ENCODE data around the gene ZC3H13. TPM values are rescaled to one million over a fixed set of nuclear protein-coding genes. Genes with fewer than 3 reads are reported as not detected.

Gene ZC3H13
- polyA plus RNA-seq, 1 donor from 2014 or later = 19.5 TPM

DNA sequence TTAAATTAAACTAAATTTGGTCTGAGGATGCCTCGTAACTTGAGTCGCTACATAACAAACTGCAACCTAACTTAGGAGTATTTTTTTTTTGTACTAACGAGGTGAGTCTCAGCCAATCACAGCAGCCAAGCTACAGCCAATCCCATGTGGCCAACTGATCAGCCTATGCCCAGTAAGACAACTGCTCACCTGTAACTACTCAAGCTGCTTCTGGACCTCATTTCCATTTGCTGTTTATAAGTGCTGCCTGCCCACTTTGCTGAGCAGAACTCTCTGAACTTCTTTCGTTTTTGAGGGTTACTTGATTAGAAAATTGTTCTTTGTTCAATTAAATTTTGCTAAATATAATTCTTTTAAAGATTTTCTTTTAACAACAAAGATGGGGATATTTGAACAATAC lies 48.5 kb upstream of the ZC3H13 start:
- no peak overlapping the region for H3K27ac ChIP-seq (ENCODE audit: low read length)
- TF ChIP-seq, protein P1, sequence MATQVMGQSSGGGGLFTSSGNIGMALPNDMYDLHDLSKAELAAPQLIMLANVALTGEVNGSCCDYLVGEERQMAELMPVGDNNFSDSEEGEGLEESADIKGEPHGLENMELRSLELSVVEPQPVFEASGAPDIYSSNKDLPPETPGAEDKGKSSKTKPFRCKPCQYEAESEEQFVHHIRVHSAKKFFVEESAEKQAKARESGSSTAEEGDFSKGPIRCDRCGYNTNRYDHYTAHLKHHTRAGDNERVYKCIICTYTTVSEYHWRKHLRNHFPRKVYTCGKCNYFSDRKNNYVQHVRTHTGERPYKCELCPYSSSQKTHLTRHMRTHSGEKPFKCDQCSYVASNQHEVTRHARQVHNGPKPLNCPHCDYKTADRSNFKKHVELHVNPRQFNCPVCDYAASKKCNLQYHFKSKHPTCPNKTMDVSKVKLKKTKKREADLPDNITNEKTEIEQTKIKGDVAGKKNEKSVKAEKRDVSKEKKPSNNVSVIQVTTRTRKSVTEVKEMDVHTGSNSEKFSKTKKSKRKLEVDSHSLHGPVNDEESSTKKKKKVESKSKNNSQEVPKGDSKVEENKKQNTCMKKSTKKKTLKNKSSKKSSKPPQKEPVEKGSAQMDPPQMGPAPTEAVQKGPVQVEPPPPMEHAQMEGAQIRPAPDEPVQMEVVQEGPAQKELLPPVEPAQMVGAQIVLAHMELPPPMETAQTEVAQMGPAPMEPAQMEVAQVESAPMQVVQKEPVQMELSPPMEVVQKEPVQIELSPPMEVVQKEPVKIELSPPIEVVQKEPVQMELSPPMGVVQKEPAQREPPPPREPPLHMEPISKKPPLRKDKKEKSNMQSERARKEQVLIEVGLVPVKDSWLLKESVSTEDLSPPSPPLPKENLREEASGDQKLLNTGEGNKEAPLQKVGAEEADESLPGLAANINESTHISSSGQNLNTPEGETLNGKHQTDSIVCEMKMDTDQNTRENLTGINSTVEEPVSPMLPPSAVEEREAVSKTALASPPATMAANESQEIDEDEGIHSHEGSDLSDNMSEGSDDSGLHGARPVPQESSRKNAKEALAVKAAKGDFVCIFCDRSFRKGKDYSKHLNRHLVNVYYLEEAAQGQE (IDR thresholded peaks at IDR 0.05; ENCODE audit: borderline replicate concordance) = no peak
- TF ChIP-seq, protein P2, sequence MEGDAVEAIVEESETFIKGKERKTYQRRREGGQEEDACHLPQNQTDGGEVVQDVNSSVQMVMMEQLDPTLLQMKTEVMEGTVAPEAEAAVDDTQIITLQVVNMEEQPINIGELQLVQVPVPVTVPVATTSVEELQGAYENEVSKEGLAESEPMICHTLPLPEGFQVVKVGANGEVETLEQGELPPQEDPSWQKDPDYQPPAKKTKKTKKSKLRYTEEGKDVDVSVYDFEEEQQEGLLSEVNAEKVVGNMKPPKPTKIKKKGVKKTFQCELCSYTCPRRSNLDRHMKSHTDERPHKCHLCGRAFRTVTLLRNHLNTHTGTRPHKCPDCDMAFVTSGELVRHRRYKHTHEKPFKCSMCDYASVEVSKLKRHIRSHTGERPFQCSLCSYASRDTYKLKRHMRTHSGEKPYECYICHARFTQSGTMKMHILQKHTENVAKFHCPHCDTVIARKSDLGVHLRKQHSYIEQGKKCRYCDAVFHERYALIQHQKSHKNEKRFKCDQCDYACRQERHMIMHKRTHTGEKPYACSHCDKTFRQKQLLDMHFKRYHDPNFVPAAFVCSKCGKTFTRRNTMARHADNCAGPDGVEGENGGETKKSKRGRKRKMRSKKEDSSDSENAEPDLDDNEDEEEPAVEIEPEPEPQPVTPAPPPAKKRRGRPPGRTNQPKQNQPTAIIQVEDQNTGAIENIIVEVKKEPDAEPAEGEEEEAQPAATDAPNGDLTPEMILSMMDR (IDR thresholded peaks at IDR 0.05; ENCODE audit: poor library complexity, severe bottlenecking) = no peak
- H3K9me2 ChIP-seq (ENCODE audit: insufficient read depth, low read length) = no peaks in the 10 kb centered on the region

DNA sequence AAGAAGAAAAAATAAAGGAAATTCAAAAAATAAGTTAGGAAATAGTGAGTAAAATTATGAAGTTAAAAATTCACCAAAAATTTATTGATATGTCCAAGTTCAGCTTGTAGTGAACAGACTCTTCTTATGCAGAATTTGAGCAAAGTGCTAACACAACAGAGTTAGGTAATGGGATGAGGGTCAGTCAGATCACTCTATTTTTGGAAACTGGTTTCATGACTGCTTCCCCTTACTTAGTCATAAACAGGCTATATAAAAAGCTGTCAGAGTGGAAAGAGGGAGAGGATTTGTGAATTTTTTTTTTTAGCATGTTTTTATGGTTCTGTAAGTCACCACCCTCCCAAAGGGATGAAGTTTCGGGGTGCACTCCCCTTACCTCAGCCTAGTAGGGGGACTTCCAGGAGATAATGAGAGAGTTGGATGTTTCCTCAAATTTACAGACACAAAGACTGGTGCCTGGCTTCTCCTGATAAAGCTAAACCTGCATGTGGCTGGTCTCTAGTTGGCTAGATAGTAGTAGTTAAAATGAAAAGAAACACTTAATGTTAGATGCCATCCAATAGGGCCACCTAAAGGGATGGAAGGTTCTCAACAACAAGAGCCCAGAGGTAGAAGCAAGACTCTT lies 47.8 kb upstream of the ZC3H13 start:
- Histone ChIP-seq H3K36me3 (ENCODE audit: insufficient read depth, low read length) (no peaks in the 10 kb centered on the region), H4K20me1 (ENCODE audit: insufficient read depth) (no peaks in the 10 kb centered on the region), H3K27ac (ENCODE audit: low read length) (no peak overlapping the region), H3K27me3 (ENCODE audit: insufficient read depth, low read depth, low read length) (no peaks in the 10 kb centered on the region), H3K79me2 (replicated peaks; ENCODE audit: insufficient read depth, low read length) (no peaks in the 10 kb centered on the region), H3K9me2 (ENCODE audit: insufficient read depth, low read length) (no peaks in the 10 kb centered on the region), H3K4me3 (ENCODE audit: low read length) (no peak overlapping the region), H2AFZ (ENCODE audit: low read depth, low read length) (no peak overlapping the region), H3K4me2 (ENCODE audit: low read length) (no peak overlapping the region), H3K9me3 (ENCODE audit: low read length) (no peaks in the 10 kb centered on the region), H3K9ac (ENCODE audit: low read length) (no peak overlapping the region), H3F3A (ENCODE audit: insufficient read depth, low read length, poor library complexity, severe bottlenecking) (no peaks in the 10 kb centered on the region)
- TF ChIP-seq POLR2AphosphoS5 (IDR thresholded peaks at IDR 0.05) (no peak), TAF1 (IDR thresholded peaks at IDR 0.05; ENCODE audit: low read depth) (no peak), SMC3 (conservative IDR thresholded peaks at IDR 0.05; ENCODE audit: poor library complexity) (no peak), EP300 (conservative IDR thresholded peaks at IDR 0.05; ENCODE audit: poor library complexity, severe bottlenecking) (no peak), EZH2 (IDR thresholded peaks at IDR 0.05; ENCODE audit: borderline replicate concordance, insufficient read depth, low read length, poor library complexity, severe bottlenecking) (no peak), MXI1 (conservative IDR thresholded peaks at IDR 0.05; ENCODE audit: poor library complexity, severe bottlenecking) (no peak), RAD21 (conservative IDR thresholded peaks at IDR 0.05) (no peak)
- TF ChIP-seq, protein P2 (IDR thresholded peaks at IDR 0.05; ENCODE audit: poor library complexity, severe bottlenecking) = no peak
- TF ChIP-seq, protein P1 (IDR thresholded peaks at IDR 0.05; ENCODE audit: borderline replicate concordance) = no peak

More for the DNA sequence above, 48.5 kb upstream of the ZC3H13 start:
- no peak overlapping the region for H3K4me3 ChIP-seq (ENCODE audit: low read length)
- no peak overlapping the region for H3K4me2 ChIP-seq (ENCODE audit: low read length)
- H2AFZ ChIP-seq (ENCODE audit: low read depth, low read length) = no peak overlapping the region
- no peaks in the 10 kb centered on the region for H4K20me1 ChIP-seq (ENCODE audit: insufficient read depth)
- H3K9me3 ChIP-seq (ENCODE audit: low read length) = no peaks in the 10 kb centered on the region
- H3K27me3 ChIP-seq (ENCODE audit: insufficient read depth, low read depth, low read length) = no peaks in the 10 kb centered on the region
- no peak overlapping the region for H3K9ac ChIP-seq (ENCODE audit: low read length)
- H3F3A ChIP-seq (ENCODE audit: insufficient read depth, low read length, poor library complexity, severe bottlenecking) = no peaks in the 10 kb centered on the region
- H3K36me3 ChIP-seq (ENCODE audit: insufficient read depth, low read length) = no peaks in the 10 kb centered on the region
- H3K79me2 ChIP-seq (replicated peaks; ENCODE audit: insufficient read depth, low read length) = no peaks in the 10 kb centered on the region
